K562 (cell line): ENCODE results near the gene SLC24A3. TPM values are rescaled to one million over a fixed set of nuclear protein-coding genes. Genes with fewer than 3 reads are reported as not detected.

Source experiments
- ATAC-seq: fragments of 200-7000 bp; cut with Tn5 transposase; 3 replicates; pipeline ENCODE4 v1.9.1; 2020; ENCODE audit warnings: moderate library complexity
- BruUV-seq: library from RNA; stranded (reverse); fragments of 400-500 nt; replicated peaks from 2 replicates; lab custom pipeline; 2021; lab: Mats Ljungman, UMichigan
- CTCF ChIA-PET: fragments of 300-600 bp; formaldehyde crosslinking; extraction: SDS; loops from one replicate; lab custom pipeline; 2021; ENCODE audit warnings: low intra/inter-chr PET ratio; lab: Yijun Ruan, JAX
- POLR2A ChIA-PET: fragments of 300-600, 350-650 bp; sonication (Branson Sonifier 250); formaldehyde crosslinking; extraction: SDS; loops from one replicate; lab custom pipeline; 2021; ENCODE audit warnings: antibody characterized with exemption, inconsistent platforms; lab: Yijun Ruan, JAX
- DNase-seq, 4 experiments: peaks; one replicate each; pipeline versions ENCODE4 v3.0.0 to v3.0.0-alpha.2; 2011 to 2018; ENCODE audit warnings: low spot score in 3 of 4, mixed read lengths in 3 of 4; ENCODE audit errors: extremely low read depth in 1 of 4
- FAIRE-seq: peaks from 2 replicates; lab custom pipeline; 2011; peaks lifted over from hg19 to GRCh38; lab: Jason Lieb, UNC
- H2AFZ ChIP-seq: 2 replicates; pipeline ENCODE4 v1.6.0; 2011; ENCODE audit warnings: low read depth, low read length, control low read depth, inconsistent platforms
- H3K27ac ChIP-seq: fragments of 200-600 bp; 3 replicates; pipeline ENCODE4 v1.8.0; 2011; ENCODE audit warnings: low read depth, mild to moderate bottlenecking, control low read depth, inconsistent platforms, low read length, moderate library complexity, mixed read lengths; ENCODE audit errors: extremely low read depth
- H3K27me3 ChIP-seq, 2 experiments: fragments of 300-600 bp in 1 of 2; 2 replicates in 1 of 2; 3 replicates in 1 of 2; pipeline versions ENCODE4 v1.6.0 to v1.8.0; 2011; ENCODE audit warnings: inconsistent platforms in 2 of 2, low read length in 2 of 2, mild to moderate bottlenecking in 1 of 2, mixed read lengths in 1 of 2, moderate library complexity in 1 of 2; ENCODE audit not compliant: control insufficient read depth in 2 of 2, insufficient read depth in 2 of 2
- H3K36me3 ChIP-seq: fragments of 300-600 bp; 3 replicates; pipeline ENCODE4 v1.8.0; 2011; ENCODE audit warnings: mild to moderate bottlenecking, low read length, inconsistent platforms; ENCODE audit not compliant: control insufficient read depth, insufficient read depth
- H3K4me1 ChIP-seq, 2 experiments: fragments of 200-600 bp in 1 of 2; replicated peaks in 1 of 2; 2 replicates in 1 of 2; 3 replicates in 1 of 2; pipeline versions ENCODE4 v1.5.1 to v1.8.0; 2011; ENCODE audit warnings: inconsistent platforms in 2 of 2, low read length in 2 of 2, mild to moderate bottlenecking in 1 of 2, mixed read lengths in 1 of 2, moderate library complexity in 1 of 2; ENCODE audit not compliant: control insufficient read depth in 2 of 2, insufficient read depth in 2 of 2
- H3K4me2 ChIP-seq: 2 replicates; pipeline ENCODE4 v1.6.1; 2011; ENCODE audit warnings: low read length, control low read depth, inconsistent platforms, mixed read lengths; ENCODE audit not compliant: insufficient read depth
- H3K4me3 ChIP-seq: fragments of 200-600 bp; sonication (generic), shearing (Covaris generic); 2 replicates; pipeline ENCODE4 v1.5.1; 2016; ENCODE audit warnings: control low read depth, inconsistent platforms
- H3K79me2 ChIP-seq: fragments of 200-600 bp; 3 replicates; pipeline ENCODE4 v1.8.0; 2011; ENCODE audit warnings: low read length, inconsistent platforms; ENCODE audit not compliant: control insufficient read depth, insufficient read depth
- H3K9ac ChIP-seq, 2 experiments: 2 replicates each; pipeline versions ENCODE4 v1.6.0 to v1.6.1; 2011; ENCODE audit warnings: low read depth in 2 of 2, low read length in 2 of 2, control low read depth in 1 of 2, inconsistent platforms in 1 of 2, mild to moderate bottlenecking in 1 of 2, mixed read lengths in 1 of 2; ENCODE audit not compliant: insufficient read depth in 1 of 2
- H3K9me1 ChIP-seq: one replicate; pipeline ENCODE4 v1.6.0; 2011; ENCODE audit warnings: inconsistent platforms, mild to moderate bottlenecking, low read length, moderate library complexity; ENCODE audit not compliant: control insufficient read depth, insufficient read depth
- H3K9me3 ChIP-seq: replicated peaks from 2 replicates; pipeline ENCODE4 v1.5.1; 2011; ENCODE audit warnings: low read depth, low read length, inconsistent platforms; ENCODE audit not compliant: control insufficient read depth, insufficient read depth
- H4K20me1 ChIP-seq: replicated peaks from 2 replicates; pipeline ENCODE4 v1.6.1; 2011; ENCODE audit warnings: low read length, inconsistent platforms, mixed read lengths; ENCODE audit not compliant: control insufficient read depth, insufficient read depth
- JUN ChIP-seq, 2 experiments: sonication (generic) in 1 of 2; formaldehyde crosslinking in 1 of 2; IDR thresholded peaks; 2 replicates each; pipeline versions ENCODE4 v1.6.1 to v1.8.0; 2012 to 2022; ENCODE audit warnings: borderline replicate concordance in 2 of 2, mild to moderate bottlenecking in 2 of 2, improper control_type of control experiment in 1 of 2, low read depth in 1 of 2, low read length in 1 of 2, missing genetic modification reagents in 1 of 2
- ZNF121 ChIP-seq: sonication (generic); formaldehyde crosslinking; conservative IDR thresholded peaks from 2 replicates; pipeline ENCODE4 v1.8.0; 2022; ENCODE audit warnings: missing genetic modification reagents
- WGBS: fragments of 100-300 bp; shearing (Covaris generic); methylation state at CpG from one replicate; pipeline ENCODE4 v1.1.6; 2016; ENCODE audit warnings: low coverage, mixed read lengths; ENCODE audit not compliant: insufficient coverage; ENCODE audit errors: missing lambda C conversion rate; 5-methylcytosine and 5-hydroxymethylcytosine counted together
- in situ Hi-C: fragments of 300-500 bp; cut with MboI; formaldehyde crosslinking; loops from 4 replicates; pipeline ENCODE4 v1.15.0; 2018; ENCODE audit warnings: inconsistent platforms, mixed read lengths
- intact Hi-C: fragments of 100-400 bp; cut with micrococcal nuclease; formaldehyde crosslinking; loops from 2 replicates; pipeline ENCODE4 v1.14.2; 2022
- polyA plus RNA-seq, 8 experiments: library from polyadenylated mRNA; depleted of rRNA in 4 of 8; stranded (reverse) in 5 of 8; unstranded in 3 of 8; fragments of >200 nt; fragmentation: Nextera tagmentation in 2 of 8; fragmentation: Illumina TruSeq in 1 of 8; extraction: Ambion mirVana in 2 of 8; extraction: Trizol in 1 of 8; gene quantifications; 2 replicates each; pipeline versions ENCODE4 v1.2.1 to v1.2.3, GENCODE V29; 2011 to 2014; ENCODE audit warnings: inconsistent platforms in 1 of 8, missing spikeins in 1 of 8
- total RNA-seq, 7 experiments: library from RNA; depleted of rRNA in 6 of 7; stranded (reverse); fragments of >200 nt in 6 of 7; fragmentation: Illumina TruSeq in 2 of 7; extraction: Trizol in 2 of 7; gene quantifications; 2 replicates each; pipeline versions ENCODE4 v1.2.1 to v1.2.3, GENCODE V29; 2011 to 2021; ENCODE audit warnings: low replicate concordance in 1 of 7
- TF ChIP-seq, protein P1 (sequence below), 3 experiments: fragments of 200-800 bp in 1 of 3; sonication (Bioruptor generic) in 1 of 3; sonication (generic) in 1 of 3; formaldehyde crosslinking in 1 of 3; IDR thresholded peaks; 2 replicates each; pipeline versions ENCODE4 v1.6.1 to v1.8.0; 2016 to 2022; ENCODE audit warnings: mild to moderate bottlenecking in 2 of 3, missing compliant biosample characterization in 2 of 3, missing genetic modification characterization in 2 of 3, missing genetic modification reagents in 1 of 3
- TF ChIP-seq, protein P2 (sequence below): fragments of 250-450 bp; sonication (Bioruptor Pico); IDR thresholded peaks from 2 replicates; pipeline ENCODE4 v1.4.0; 2020; ENCODE audit warnings: mild to moderate bottlenecking, moderate library complexity, borderline replicate concordance
- TF ChIP-seq, protein P3 (sequence below): fragments of 250-450 bp; sonication (Bioruptor Pico); IDR thresholded peaks from 2 replicates; pipeline ENCODE4 v1.8.0; 2021; ENCODE audit warnings: moderate library complexity, mild to moderate bottlenecking, inconsistent platforms

Gene SLC24A3
- total and polyA plus RNA-seq, 9 of the 15 experiments (the other 6 are each of a cell fraction or from before 2014, with no cell fraction given), result not detected

DNA sequence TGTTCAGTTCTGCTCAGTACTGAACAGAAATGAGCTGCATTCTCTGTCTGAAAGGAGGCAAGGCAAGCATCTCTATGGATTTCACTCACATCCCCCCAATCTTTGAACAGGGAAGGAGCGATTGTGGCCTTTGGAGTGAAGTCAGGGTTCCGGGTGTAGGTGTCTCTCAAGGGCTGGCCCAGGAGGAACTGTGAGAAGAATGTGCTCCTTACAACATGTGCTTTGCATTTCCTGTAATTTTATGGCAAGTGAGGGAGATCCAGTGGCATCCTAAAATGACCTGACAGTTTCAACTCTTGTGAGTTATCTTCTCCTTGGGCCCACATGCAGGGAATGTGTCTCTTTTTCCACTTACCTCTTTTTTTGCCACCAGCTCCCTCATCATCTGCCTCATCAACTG lies 482.6 kb downstream of the SLC24A3 start (continued):
- TF ChIP-seq, protein P1, sequence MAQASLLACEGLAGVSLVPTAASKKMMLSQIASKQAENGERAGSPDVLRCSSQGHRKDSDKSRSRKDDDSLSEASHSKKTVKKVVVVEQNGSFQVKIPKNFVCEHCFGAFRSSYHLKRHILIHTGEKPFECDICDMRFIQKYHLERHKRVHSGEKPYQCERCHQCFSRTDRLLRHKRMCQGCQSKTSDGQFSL (CRISPR knock-in tag; IDR thresholded peaks at IDR 0.05), result no peak
- TF ChIP-seq, protein P1 (tag; IDR thresholded peaks at IDR 0.05), result no peak

DNA sequence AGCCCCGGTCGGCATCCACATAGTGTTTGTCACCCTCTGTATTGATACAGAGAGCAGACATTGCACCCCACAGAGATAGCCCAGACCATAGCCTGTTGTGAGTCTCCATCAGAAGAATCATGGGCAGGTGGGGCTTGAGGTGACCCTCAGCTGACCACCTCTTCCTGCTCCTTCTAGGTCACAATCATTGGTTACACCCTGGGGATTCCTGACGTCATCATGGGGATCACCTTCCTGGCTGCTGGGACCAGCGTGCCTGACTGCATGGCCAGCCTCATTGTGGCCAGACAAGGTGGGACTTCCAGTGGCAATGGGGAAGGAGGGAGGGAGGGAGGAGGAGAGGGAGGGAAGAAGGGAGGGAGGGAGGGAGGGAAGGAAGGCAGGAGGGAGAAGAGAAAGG lies 484.2 kb downstream of the SLC24A3 start:
- in situ Hi-C loops, result no loop called here
- H3K9me3 ChIP-seq, result no peaks in the 10 kb centered on the region
- POLR2A ChIA-PET, result no interaction called here
- WGBS, result 0% methylated on average over 3 of the region's 4 CpGs
- no peak overlapping the region for H3K4me2 ChIP-seq
- H3K79me2 ChIP-seq, result no peaks in the 10 kb centered on the region
- H3K27ac ChIP-seq, result no peak overlapping the region
- H3K27me3 ChIP-seq, result no peaks in the 10 kb centered on the region
- ATAC-seq (no peak), DNase-seq (no peak), FAIRE-seq (no peak)
- H3K9ac ChIP-seq, result no peak overlapping the region
- no peaks in the 10 kb centered on the region for H3K4me1 ChIP-seq
- no peak overlapping the region for H2AFZ ChIP-seq
- H3K36me3 ChIP-seq, result no peaks in the 10 kb centered on the region
- no peak overlapping the region for H3K4me3 ChIP-seq
- BruUV-seq, result no TSS peak
- no peaks in the 10 kb centered on the region for H4K20me1 ChIP-seq
- intact Hi-C loops, result loop anchor here (10.0 kb wide), 1 partner anchor 88 kb away; no protein-coding TSS in a partner anchor
- TF ChIP-seq, protein P2, sequence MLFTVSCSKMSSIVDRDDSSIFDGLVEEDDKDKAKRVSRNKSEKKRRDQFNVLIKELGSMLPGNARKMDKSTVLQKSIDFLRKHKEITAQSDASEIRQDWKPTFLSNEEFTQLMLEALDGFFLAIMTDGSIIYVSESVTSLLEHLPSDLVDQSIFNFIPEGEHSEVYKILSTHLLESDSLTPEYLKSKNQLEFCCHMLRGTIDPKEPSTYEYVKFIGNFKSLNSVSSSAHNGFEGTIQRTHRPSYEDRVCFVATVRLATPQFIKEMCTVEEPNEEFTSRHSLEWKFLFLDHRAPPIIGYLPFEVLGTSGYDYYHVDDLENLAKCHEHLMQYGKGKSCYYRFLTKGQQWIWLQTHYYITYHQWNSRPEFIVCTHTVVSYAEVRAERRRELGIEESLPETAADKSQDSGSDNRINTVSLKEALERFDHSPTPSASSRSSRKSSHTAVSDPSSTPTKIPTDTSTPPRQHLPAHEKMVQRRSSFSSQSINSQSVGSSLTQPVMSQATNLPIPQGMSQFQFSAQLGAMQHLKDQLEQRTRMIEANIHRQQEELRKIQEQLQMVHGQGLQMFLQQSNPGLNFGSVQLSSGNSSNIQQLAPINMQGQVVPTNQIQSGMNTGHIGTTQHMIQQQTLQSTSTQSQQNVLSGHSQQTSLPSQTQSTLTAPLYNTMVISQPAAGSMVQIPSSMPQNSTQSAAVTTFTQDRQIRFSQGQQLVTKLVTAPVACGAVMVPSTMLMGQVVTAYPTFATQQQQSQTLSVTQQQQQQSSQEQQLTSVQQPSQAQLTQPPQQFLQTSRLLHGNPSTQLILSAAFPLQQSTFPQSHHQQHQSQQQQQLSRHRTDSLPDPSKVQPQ (CRISPR knock-in tag), result no peak
- TF ChIP-seq JUN (IDR thresholded peaks at IDR 0.05; ENCODE audit: borderline replicate concordance, low read depth, low read length), result no peak
- TF ChIP-seq JUN (CRISPR knock-in tag; IDR thresholded peaks at IDR 0.05; ENCODE audit: borderline replicate concordance), result no peak
- TF ChIP-seq, protein P3, sequence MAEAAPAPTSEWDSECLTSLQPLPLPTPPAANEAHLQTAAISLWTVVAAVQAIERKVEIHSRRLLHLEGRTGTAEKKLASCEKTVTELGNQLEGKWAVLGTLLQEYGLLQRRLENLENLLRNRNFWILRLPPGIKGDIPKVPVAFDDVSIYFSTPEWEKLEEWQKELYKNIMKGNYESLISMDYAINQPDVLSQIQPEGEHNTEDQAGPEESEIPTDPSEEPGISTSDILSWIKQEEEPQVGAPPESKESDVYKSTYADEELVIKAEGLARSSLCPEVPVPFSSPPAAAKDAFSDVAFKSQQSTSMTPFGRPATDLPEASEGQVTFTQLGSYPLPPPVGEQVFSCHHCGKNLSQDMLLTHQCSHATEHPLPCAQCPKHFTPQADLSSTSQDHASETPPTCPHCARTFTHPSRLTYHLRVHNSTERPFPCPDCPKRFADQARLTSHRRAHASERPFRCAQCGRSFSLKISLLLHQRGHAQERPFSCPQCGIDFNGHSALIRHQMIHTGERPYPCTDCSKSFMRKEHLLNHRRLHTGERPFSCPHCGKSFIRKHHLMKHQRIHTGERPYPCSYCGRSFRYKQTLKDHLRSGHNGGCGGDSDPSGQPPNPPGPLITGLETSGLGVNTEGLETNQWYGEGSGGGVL, result no peak
- TF ChIP-seq ZNF121, result no peak
- CTCF ChIA-PET, result no interaction called here
- H3K9me1 ChIP-seq, result peaks cover 3% of the 10 kb centered on the region
